Ovary (tissue), 9 donors: Measurements from ENCODE around the gene DOCK10. TPM values are rescaled to one million over a fixed set of nuclear protein-coding genes. Genes with fewer than 3 reads are reported as not detected.

Source experiments
- DNase-seq, 5 donors: peaks; one replicate each; pipeline ENCODE4 v3.0.0-alpha.2; 2019 to 2020
- H3K27ac ChIP-seq, 2 donors: fragments of 200-600 bp; one replicate each; pipeline versions ENCODE4 v1.5.1 to v1.8.0; 2019 to 2022
- H3K27me3 ChIP-seq: fragments of 200-600 bp; one replicate; pipeline ENCODE4 v1.8.0; 2022
- H3K36me3 ChIP-seq: fragments of 200-600 bp; sonication (generic); one replicate; pipeline ENCODE4 v1.5.1; 2019
- H3K4me1 ChIP-seq: one replicate; pipeline ENCODE4 v1.8.1; 2013; ENCODE audit warnings: mild to moderate bottlenecking, moderate library complexity; ENCODE audit not compliant: insufficient read depth
- H3K4me3 ChIP-seq: fragments of 200-600 bp; sonication (generic); one replicate; pipeline ENCODE4 v1.5.1; 2017
- H3K9me3 ChIP-seq, 2 donors: fragments of 200-600 bp in 1 of 2; sonication (generic) in 1 of 2; one replicate each; pipeline versions ENCODE4 v1.5.1 to v1.8.1; 2013 to 2019; ENCODE audit warnings: mild to moderate bottlenecking in 1 of 2, moderate library complexity in 1 of 2
- EP300 ChIP-seq: sonication (generic); formaldehyde crosslinking; IDR thresholded peaks from one replicate; pipeline ENCODE4 v1.6.1; 2017; ENCODE audit warnings: antibody characterized with exemption
- POLR2A ChIP-seq: fragments of 450-650 bp; IDR thresholded peaks from one replicate; pipeline ENCODE4 v1.6.1; 2017; ENCODE audit warnings: antibody characterized with exemption, mild to moderate bottlenecking, moderate library complexity
- WGBS, 3 donors: extraction: QIAGEN DNeasy Blood & Tissue Kit in 1 of 3; methylation state at CpG; one replicate each; pipeline versions ENCODE4 v1.1.5 to v1.1.7; 2013 to 2017; 5-methylcytosine and 5-hydroxymethylcytosine counted together
- intact Hi-C, 4 donors: fragments of 100-400 bp; cut with DNase I; formaldehyde crosslinking; loops; one replicate each; pipeline versions ENCODE4 v1.11.0 to v1.15.1; 2022 to 2023
- polyA plus RNA-seq, 2 donors: library from polyadenylated mRNA; stranded (reverse); fragments of 200-250 nt in 1 of 2; fragments of 350-450 nt in 1 of 2; fragmentation: Illumina TruSeq in 1 of 2; extraction: RNeasy Lipid Tissue Mini Kit (QIAGEN cat#74804) in 1 of 2; gene quantifications; one replicate each; pipeline ENCODE4 v1.2.3, GENCODE V29; 2013 to 2014
- total RNA-seq, 7 donors: library from RNA; depleted of rRNA in 2 of 7; stranded (reverse); fragments of >200 nt in 2 of 7; fragmentation: NEBNext Ultra II Directional in 3 of 7; extraction: Animal tissue kit (Norgen Biotek cat#: 25700) in 3 of 7; gene quantifications; one replicate each; pipeline versions ENCODE4 v1.1.0 to v1.2.4, GENCODE V29; 2016 to 2023
- TF ChIP-seq, protein P1 (sequence below), 3 donors: fragments of 450-650 bp in 2 of 3; fragments of 200-600 bp in 1 of 3; IDR thresholded peaks; one replicate each; pipeline versions ENCODE4 v1.5.1 to v1.8.0; 2016 to 2022; ENCODE audit warnings: antibody characterized with exemption in 3 of 3, mild to moderate bottlenecking in 1 of 3
- donor health status: DM: no; HTN: no; CAD: no; lungs with moderate emphysema.
- donor health status: DM: no; HTN: no; CAD: no.
- donor health status: Bipolar disorder and iron deficiency.
- donor health status: DM: yes; HTN: yes; CAD: no.
- donor health status: DM: no; HTN: no; CAD: no.
- donor health status: DM: yes; HTN: yes; CAD: no.

Gene DOCK10
- total and polyA plus RNA-seq, 9 donors: 15.3 to 42.5 (median 31.2) TPM

DNA sequence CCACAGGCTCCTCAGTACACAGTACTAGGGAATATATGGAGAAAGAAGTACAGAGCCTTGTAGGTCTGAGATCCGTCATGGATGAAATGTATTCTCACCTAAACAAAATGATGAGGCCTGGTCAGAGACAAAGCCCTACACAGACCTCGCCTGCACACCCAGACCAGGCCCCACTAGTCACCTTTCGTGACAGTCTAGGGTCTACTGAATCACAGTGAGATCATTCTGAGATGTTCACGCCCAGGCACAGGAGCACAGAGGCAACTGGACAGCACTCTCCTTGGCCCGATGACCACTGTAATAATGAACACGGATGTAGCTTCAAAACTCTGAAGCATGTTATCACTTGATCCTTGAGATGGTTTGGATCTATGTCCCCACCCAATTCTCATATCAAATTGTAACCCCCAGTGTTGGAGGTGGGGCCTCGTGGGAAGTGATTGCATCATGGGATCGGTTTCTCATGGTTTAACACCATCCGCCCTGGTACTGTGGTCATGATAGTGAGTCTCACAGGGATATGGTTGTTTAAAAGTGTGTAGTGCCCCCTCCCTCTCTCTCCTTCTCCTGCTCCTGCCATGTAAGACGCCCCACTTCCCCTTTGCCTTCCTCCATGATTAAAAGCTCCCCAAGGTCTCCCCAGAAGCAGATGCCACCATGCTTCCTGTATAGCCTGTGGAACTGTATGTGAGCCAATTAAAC, 15.1 kb downstream of the DOCK10 start:
- Histone ChIP-seq H3K36me3 (no peaks in the 10 kb centered on the region), H3K9me3 (no peaks in the 10 kb centered on the region), H3K4me1 (peaks cover 10% of the 10 kb centered on the region), H3K4me3 (no peak overlapping the region), H3K27me3 (no peaks in the 10 kb centered on the region), H3K27ac (no peak overlapping the region)
- no peak for DNase-seq
- intact Hi-C loops: no loop called here
- TF ChIP-seq POLR2A (no peak), EP300 (no peak)
- TF ChIP-seq, protein P1, sequence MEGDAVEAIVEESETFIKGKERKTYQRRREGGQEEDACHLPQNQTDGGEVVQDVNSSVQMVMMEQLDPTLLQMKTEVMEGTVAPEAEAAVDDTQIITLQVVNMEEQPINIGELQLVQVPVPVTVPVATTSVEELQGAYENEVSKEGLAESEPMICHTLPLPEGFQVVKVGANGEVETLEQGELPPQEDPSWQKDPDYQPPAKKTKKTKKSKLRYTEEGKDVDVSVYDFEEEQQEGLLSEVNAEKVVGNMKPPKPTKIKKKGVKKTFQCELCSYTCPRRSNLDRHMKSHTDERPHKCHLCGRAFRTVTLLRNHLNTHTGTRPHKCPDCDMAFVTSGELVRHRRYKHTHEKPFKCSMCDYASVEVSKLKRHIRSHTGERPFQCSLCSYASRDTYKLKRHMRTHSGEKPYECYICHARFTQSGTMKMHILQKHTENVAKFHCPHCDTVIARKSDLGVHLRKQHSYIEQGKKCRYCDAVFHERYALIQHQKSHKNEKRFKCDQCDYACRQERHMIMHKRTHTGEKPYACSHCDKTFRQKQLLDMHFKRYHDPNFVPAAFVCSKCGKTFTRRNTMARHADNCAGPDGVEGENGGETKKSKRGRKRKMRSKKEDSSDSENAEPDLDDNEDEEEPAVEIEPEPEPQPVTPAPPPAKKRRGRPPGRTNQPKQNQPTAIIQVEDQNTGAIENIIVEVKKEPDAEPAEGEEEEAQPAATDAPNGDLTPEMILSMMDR (IDR thresholded peaks at IDR 0.05): no peak
- WGBS, 3 donors: 93 to 96% (median 95%) methylated on average over 10 of the region's 10 CpGs

DNA sequence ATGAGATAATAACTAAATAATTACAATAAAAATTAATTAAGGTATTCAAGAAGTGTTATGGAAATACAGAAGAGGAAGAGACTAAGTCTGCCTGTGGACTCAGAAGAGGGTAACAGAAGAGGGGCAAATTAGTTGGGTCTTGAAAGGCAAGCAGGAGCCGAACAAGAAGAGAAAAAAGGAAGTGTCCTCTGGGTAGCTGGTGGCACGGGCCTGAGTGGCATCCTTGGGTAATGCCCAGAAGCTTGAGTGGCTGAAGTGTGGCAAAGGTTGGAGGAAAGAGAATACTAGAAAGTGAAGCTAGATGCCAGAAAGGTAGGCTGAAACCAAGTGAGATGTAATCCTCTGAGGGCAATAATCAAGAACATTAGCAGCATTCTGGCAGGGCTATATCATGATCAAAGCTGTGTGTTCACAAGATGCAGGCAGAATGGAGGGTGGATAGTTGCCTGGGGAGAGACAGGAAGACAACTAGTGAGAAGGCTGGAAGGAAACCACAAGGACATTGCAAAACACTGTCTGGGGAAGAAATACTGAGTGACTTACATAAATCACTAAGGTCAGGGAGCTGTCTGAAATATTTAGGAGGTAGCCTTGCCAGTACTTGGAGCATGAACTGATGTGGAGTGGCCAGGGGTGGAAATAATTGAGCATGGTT, 16.2 kb downstream of the DOCK10 start:
- H3K27ac ChIP-seq: no peak overlapping the region
- 80 to 88% (median 88%) methylated on average over 2 of the region's 2 CpGs for WGBS, 3 donors
- no peak for DNase-seq
- no peaks in the 10 kb centered on the region for H3K9me3 ChIP-seq
- no peak for TF ChIP-seq POLR2A
- no peak for TF ChIP-seq EP300
- TF ChIP-seq, protein P1 (IDR thresholded peaks at IDR 0.05): no peak
- no peaks in the 10 kb centered on the region for H3K27me3 ChIP-seq
- H3K36me3 ChIP-seq: no peaks in the 10 kb centered on the region
- peaks cover 8% of the 10 kb centered on the region for H3K4me1 ChIP-seq
- H3K4me3 ChIP-seq: no peak overlapping the region
- intact Hi-C loops: no loop called here

DNA sequence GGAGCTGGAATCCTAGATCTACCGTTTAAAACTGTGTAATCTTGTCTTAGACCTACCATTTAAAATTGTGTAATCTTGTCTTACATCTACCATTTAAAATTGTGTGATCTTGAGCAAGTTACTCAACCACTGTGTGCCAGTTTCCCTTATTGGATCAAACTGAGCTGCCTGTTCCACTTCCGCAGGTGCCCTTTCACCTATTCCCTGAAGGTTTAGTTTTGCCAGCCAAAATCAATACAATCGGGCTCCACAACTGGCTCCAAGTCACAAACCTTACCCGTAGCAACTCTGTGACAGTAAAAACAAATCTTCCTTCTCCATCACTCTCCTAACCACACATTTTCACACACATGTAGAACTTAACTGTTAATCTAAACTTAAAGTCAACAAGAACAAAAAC, 20.1 kb downstream of the DOCK10 start:
- Histone ChIP-seq H3K36me3 (no peaks in the 10 kb centered on the region), H3K4me3 (no peak overlapping the region), H3K27me3 (no peaks in the 10 kb centered on the region), H3K9me3 (no peaks in the 10 kb centered on the region), H3K4me1 (peaks cover 8% of the 10 kb centered on the region), H3K27ac (no peak overlapping the region)
- no peak for DNase-seq
- no peak for TF ChIP-seq POLR2A
- TF ChIP-seq, protein P1 (IDR thresholded peaks at IDR 0.05): no peak
- TF ChIP-seq EP300: no peak
- 72 to 93% (median 75%) methylated on average over 4 of the region's 4 CpGs for WGBS, 3 donors
- intact Hi-C loops: no loop called here

DNA sequence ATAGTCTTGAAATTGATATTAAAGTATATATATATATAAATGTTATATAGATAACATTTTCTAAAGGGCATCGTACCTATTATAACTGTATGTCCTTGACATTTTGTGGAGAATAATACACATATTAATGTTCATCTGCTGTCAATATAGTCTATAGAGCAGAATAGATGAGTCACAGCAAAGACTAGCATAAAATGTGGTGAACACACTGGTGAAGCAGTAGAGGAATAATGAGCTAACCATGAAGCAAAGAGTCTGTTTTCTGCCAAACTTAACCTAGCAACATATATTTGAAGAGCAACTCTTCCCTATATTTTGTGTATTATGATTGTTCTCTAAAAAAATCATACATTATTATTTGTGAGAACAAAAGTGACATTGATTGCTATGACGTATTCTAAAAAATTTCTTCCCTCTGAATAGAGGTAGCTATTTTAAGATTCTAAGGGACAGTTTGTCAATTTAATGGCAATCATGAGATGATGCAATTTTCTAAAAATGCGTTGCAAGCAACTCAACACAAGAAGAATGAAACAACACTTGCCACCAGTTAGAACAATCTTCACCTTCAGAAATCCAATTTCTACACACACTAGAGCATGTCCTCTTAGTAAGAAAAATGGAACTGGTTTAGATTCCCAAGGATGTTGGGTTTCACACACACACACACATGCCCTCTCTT, 22.0 kb downstream of the DOCK10 start:
- WGBS, 3 donors: 92 to 94% (median 94%) methylated on average over 3 of the region's 3 CpGs
- intact Hi-C loops: no loop called here
- peaks cover 2% of the 10 kb centered on the region for H3K4me1 ChIP-seq
- H3K27me3 ChIP-seq: no peaks in the 10 kb centered on the region
- no peaks in the 10 kb centered on the region for H3K9me3 ChIP-seq
- H3K4me3 ChIP-seq: no peak overlapping the region
- H3K36me3 ChIP-seq: no peaks in the 10 kb centered on the region
- TF ChIP-seq POLR2A: no peak
- TF ChIP-seq EP300: no peak
- TF ChIP-seq, protein P1 (IDR thresholded peaks at IDR 0.05): no peak
- H3K27ac ChIP-seq: no peak overlapping the region
- no peak for DNase-seq
